Heart right ventricle (tissue), 16 donors: ENCODE data around the gene OR5W2. TPM values are rescaled to one million over a fixed set of nuclear protein-coding genes. Genes with fewer than 3 reads are reported as not detected.
A peak's percentile ranks its signal among the peaks of the same experiment; 100 is the strongest.
"Not testable (repeated sequence)": the region's sequence is repeated elsewhere in the genome, so short reads cannot be mapped to it uniquely, and the experiment has no call there.

Experiments used
- ATAC-seq, 8 donors: fragments of 200-7000 bp; cut with Tn5 transposase; one replicate each; pipeline ENCODE4 v1.9.1; 2020; ENCODE audit warnings: mild to moderate bottlenecking in 8 of 8, moderate library complexity in 8 of 8, moderate number of reproducible peaks in 1 of 8
- DNase-seq, 2 donors: peaks; one replicate each; pipeline ENCODE4 v3.0.0-alpha.2; 2020
- H3K27ac ChIP-seq, 10 donors: fragments of 200-600 bp; sonication (generic) in 2 of 10; one replicate each; pipeline versions ENCODE4 v1.5.0 to v1.8.0; 2020 to 2022; ENCODE audit warnings: mild to moderate bottlenecking in 3 of 10
- H3K27me3 ChIP-seq, 7 donors: fragments of 200-600 bp; one replicate each; pipeline ENCODE4 v1.8.0; 2021 to 2022; ENCODE audit warnings: mild to moderate bottlenecking in 2 of 7
- H3K36me3 ChIP-seq, 9 donors: fragments of 200-600 bp; sonication (generic) in 1 of 9; one replicate each; pipeline versions ENCODE4 v1.5.0 to v1.8.0; 2020 to 2022; ENCODE audit warnings: mild to moderate bottlenecking in 2 of 9
- H3K4me1 ChIP-seq, 9 donors: fragments of 200-600 bp; sonication (generic) in 1 of 9; one replicate each; pipeline versions ENCODE4 v1.5.0 to v1.8.0; 2020 to 2022; ENCODE audit warnings: mild to moderate bottlenecking in 4 of 9
- H3K4me3 ChIP-seq, 10 donors: fragments of 200-600 bp; sonication (generic) in 2 of 10; one replicate each; pipeline versions ENCODE4 v1.5.0 to v1.8.0; 2020 to 2022; ENCODE audit warnings: mild to moderate bottlenecking in 7 of 10, moderate library complexity in 2 of 10
- H3K9me3 ChIP-seq, 11 donors: fragments of 200-600 bp in 10 of 11; sonication (generic) in 2 of 11; one replicate each; pipeline versions ENCODE4 v1.5.0 to v1.8.0; 2013 to 2022; ENCODE audit warnings: mild to moderate bottlenecking in 2 of 11, control low read depth in 1 of 11, moderate library complexity in 1 of 11
- WGBS, 2 donors: extraction: QIAGEN DNeasy Blood & Tissue Kit; methylation state at CpG; one replicate each; pipeline ENCODE4 v1.1.7; 2013; ENCODE audit warnings: inconsistent platforms in 1 of 2; 5-methylcytosine and 5-hydroxymethylcytosine counted together
- intact Hi-C, 10 donors: fragments of 100-400 bp; cut with DNase I; formaldehyde crosslinking; loops; one replicate each; pipeline versions ENCODE4 v1.11.1 to v1.14.2; 2022
- polyA plus RNA-seq, 2 donors: library from polyadenylated mRNA; stranded (reverse); fragments of 200-250 nt; gene quantifications; one replicate each; pipeline ENCODE4 v1.2.3, GENCODE V29; 2013
- total RNA-seq, 10 donors: library from RNA; stranded (reverse); fragmentation: NEBNext Ultra II Directional in 3 of 10; extraction: Animal tissue kit (Norgen Biotek cat#: 25700) in 3 of 10; gene quantifications; one replicate each; pipeline versions ENCODE4 v1.2.1 to v1.2.4, GENCODE V29; 2021 to 2023
- donor health status: Arrhythmogenic right ventricular cardiomyopathy.
- donor health status: ischemic (EF 13 %, LVEDD 7.1; RV severe dilation, severe dysfunction).
- donor health status: healthy with polysubstance abuse.
- donor health status: DM: no; HTN: yes; CAD: no.
- donor health status: DM: no; HTN: no; CAD: no.
- donor health status: ischemic (EF 25% LVEDD 6.9; RV normal size, moderate dysfunction).
- donor health status: ischemic (EF 25% LVEDD 5.7; RV mildly dilated, moderate dysfunction).
- donor health status: healthy.
- donor health status: DM: yes; HTN: yes; CAD: no.
- donor health status: Ischemic cardiomyopathy.
- donor health status: ischemic (EF 35%, LVEDD 5.7; RV mildly dilated, moderate dysfunction).
- donor health status: nonischemic (EF 11% LVEDD 7.7; RV severe dilation, severe dysfunction).
- donor health status: DM: yes; HTN: yes; CAD: no.
- donor health status: PGD.
- donor health status: ischemic (EF 29% LVEDD 5.4; RV normal size, mild dysfunction).
- donor health status: nonischemic (EF 23%, LVEDD 6.1; RV moderate dilation, normal function).

Gene OR5W2
- total and polyA plus RNA-seq, 12 donors: not detected

- H3K27ac ChIP-seq, H3K36me3 ChIP-seq, intact Hi-C loops, H3K4me1 ChIP-seq, H3K9me3 ChIP-seq, DNase-seq, ATAC-seq: not testable (repeated sequence)
- Histone ChIP-seq H3K4me3 (peak overlapping the region in 1 of 10 donors; percentile 1), H3K27me3 (peaks cover 0 to 11% (median 0%) of the 10 kb centered on the region in 7 donors)
- WGBS, 2 donors: 8 to 17% methylated on average over 31 to 33 of the region's 33 CpGs
Observed at GRCh38 chr11:55872731-55873130, 41.7 kb downstream of the OR5W2 start.

DNA sequence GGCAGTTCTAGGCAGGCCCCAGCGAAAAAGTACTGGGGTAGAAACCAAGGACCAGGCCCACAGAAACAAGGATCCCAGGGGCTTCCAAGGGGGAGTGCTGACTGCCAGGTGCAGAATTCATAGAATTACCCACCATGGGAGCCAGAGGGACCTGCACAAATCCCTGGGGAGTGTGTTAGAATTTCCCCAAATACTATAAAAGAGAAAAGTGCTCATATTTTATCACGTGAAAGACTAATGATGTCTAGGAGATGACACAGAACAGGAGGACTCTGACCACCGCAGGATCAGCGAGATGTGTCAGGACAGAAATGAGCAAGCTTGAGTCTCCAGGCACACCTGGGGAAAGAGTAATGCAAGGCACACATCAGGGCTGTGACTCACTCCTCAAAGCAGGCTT is 47.0 kb downstream of the OR5W2 start:
- ATAC-seq, intact Hi-C loops, H3K27ac ChIP-seq: not testable (repeated sequence)

More for the DNA sequence above, 47.0 kb downstream of the OR5W2 start:
- H3K4me1 ChIP-seq, H3K27me3 ChIP-seq, H3K4me3 ChIP-seq, H3K9me3 ChIP-seq, DNase-seq, H3K36me3 ChIP-seq: not testable (repeated sequence)
- 78 to 85% methylated on average over 4 of the region's 4 CpGs for WGBS, 2 donors

Other genes with a start within 250 kb of the OR5W2 start
- gene OR5D13, start 141.1 kb downstream of the OR5W2 start, total RNA-seq: not detected
- gene OR5D13, start 141.1 kb downstream of the OR5W2 start, polyA plus RNA-seq: not detected
- gene OR5D14, start 119.0 kb downstream of the OR5W2 start, total RNA-seq: not detected
- not detected for gene OR5D14, start 119.0 kb downstream of the OR5W2 start, polyA plus RNA-seq
- not detected for gene OR5L1, start 103.2 kb downstream of the OR5W2 start, total RNA-seq
- gene OR5L1, start 103.2 kb downstream of the OR5W2 start, polyA plus RNA-seq: not detected
- not detected for gene OR5D18, start 95.0 kb downstream of the OR5W2 start, total RNA-seq
- gene OR5D18, start 95.0 kb downstream of the OR5W2 start, polyA plus RNA-seq: not detected
- gene OR5L2, start 87.4 kb downstream of the OR5W2 start, total RNA-seq: not detected
- gene OR5L2, start 87.4 kb downstream of the OR5W2 start, polyA plus RNA-seq: not detected
- gene OR5D16, start 75.8 kb downstream of the OR5W2 start, total RNA-seq: not detected
- gene OR5D16, start 75.8 kb downstream of the OR5W2 start, polyA plus RNA-seq: not detected
- not detected for gene TRIM51, start 31.3 kb downstream of the OR5W2 start, total RNA-seq
- not detected for gene TRIM51, start 31.3 kb downstream of the OR5W2 start, polyA plus RNA-seq
- gene OR5I1, start 21.8 kb upstream of the OR5W2 start, total RNA-seq: not detected
- gene OR5I1, start 21.8 kb upstream of the OR5W2 start, polyA plus RNA-seq: not detected
- gene OR10AG1, start 55.4 kb upstream of the OR5W2 start, total RNA-seq: not detected
- not detected for gene OR10AG1, start 55.4 kb upstream of the OR5W2 start, polyA plus RNA-seq
- not detected for gene OR5F1, start 80.0 kb upstream of the OR5W2 start, total RNA-seq
- gene OR5F1, start 80.0 kb upstream of the OR5W2 start, polyA plus RNA-seq: not detected
- not detected for gene OR5AS1, start 113.1 kb upstream of the OR5W2 start, total RNA-seq
- not detected for gene OR5AS1, start 113.1 kb upstream of the OR5W2 start, polyA plus RNA-seq
- not detected for gene OR8I2, start 178.7 kb upstream of the OR5W2 start, total RNA-seq
- not detected for gene OR8I2, start 178.7 kb upstream of the OR5W2 start, polyA plus RNA-seq
- gene OR8H2, start 189.1 kb upstream of the OR5W2 start, total RNA-seq: not detected
- not detected for gene OR8H2, start 189.1 kb upstream of the OR5W2 start, polyA plus RNA-seq
- gene OR8H3, start 207.8 kb upstream of the OR5W2 start, total RNA-seq: not detected
- not detected for gene OR8H3, start 207.8 kb upstream of the OR5W2 start, polyA plus RNA-seq
- gene OR8J3, start 225.6 kb upstream of the OR5W2 start, total RNA-seq: not detected
- not detected for gene OR8J3, start 225.6 kb upstream of the OR5W2 start, polyA plus RNA-seq
- not detected for gene OR8K5, start 245.7 kb upstream of the OR5W2 start, total RNA-seq
- gene OR8K5, start 245.7 kb upstream of the OR5W2 start, polyA plus RNA-seq: not detected